Measurements from ENCODE around the gene C18orf54. TPM values are rescaled to one million over a fixed set of nuclear protein-coding genes. Genes with fewer than 3 reads are reported as not detected.
A peak's percentile ranks its signal among the peaks of the same experiment; 100 is the strongest.

The C18orf54 gene
- total and polyA plus RNA-seq, 2 donors (not counting 3 experiments of a cell fraction or from before 2014, with no cell fraction given), result 4.2 to 21.4 TPM

DNA sequence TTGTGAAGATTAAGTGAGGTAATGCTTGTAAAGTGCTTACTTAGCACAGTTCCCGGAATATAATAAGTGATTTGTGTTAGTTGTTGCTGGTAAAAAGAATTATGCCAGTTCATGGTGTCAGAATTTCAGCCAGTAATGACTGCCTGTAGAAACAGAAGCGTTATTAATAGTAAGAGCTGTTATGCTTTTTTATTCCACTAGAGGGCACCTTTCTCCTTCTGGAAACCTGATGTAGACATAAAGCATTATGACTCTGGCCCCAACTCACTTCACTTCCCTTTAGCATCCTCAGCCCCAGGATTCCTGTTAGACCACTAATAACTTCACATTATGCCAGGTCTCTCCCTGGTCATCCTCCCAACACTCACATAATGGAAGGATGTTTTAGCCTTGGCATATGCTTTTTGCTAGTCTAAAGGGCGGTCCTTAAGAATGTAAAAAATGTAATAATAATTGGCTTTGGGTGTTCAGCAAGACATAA lies 34.9 kb downstream of the C18orf54 start:
- no peaks in the 10 kb centered on the region for H3K79me2 ChIP-seq (ENCODE audit: control insufficient read depth, insufficient read depth, low read length)
- ChIA-PET CTCF (interaction anchor here (0.6 to 3.6 kb wide), 30 partner anchors 9 to 591 kb away, joined by 3 to 32 read pairs (median 4); partner anchors contain the start of genes C18orf54 and STARD6), POLR2A (no interaction called here)
- peaks cover 28% of the 10 kb centered on the region for H3K4me1 ChIP-seq (ENCODE audit: control insufficient read depth, extremely low read depth, insufficient read depth, low read length)
- DNase-seq (ENCODE audit: low read depth, low spot score) (peak; percentile 71), FAIRE-seq (peak; percentile 77)
- no TSS peak for BruUV-seq (replicated peaks)
- H3K4me2 ChIP-seq (ENCODE audit: insufficient read depth, low read length), result no peak overlapping the region
- no peaks in the 10 kb centered on the region for H3K36me3 ChIP-seq (ENCODE audit: control insufficient read depth in 2 of 2, extremely low read depth in 1 of 2, insufficient read depth in 2 of 2, low read length in 2 of 2)
- H3K9me3 ChIP-seq (replicated peaks; ENCODE audit: control insufficient read depth, insufficient read depth, low read length), result no peaks in the 10 kb centered on the region
- TF ChIP-seq POLR2AphosphoS5 (IDR thresholded peaks at IDR 0.05; ENCODE audit: insufficient read depth, low read depth, low read length), result no peak
- TF ChIP-seq POLR2A (IDR thresholded peaks at IDR 0.05; ENCODE audit: low read depth, low read length), result no peak
- TF ChIP-seq, protein P1, sequence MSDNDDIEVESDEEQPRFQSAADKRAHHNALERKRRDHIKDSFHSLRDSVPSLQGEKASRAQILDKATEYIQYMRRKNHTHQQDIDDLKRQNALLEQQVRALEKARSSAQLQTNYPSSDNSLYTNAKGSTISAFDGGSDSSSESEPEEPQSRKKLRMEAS (IDR thresholded peaks at IDR 0.05; ENCODE audit: insufficient read depth, insufficient read length), result no peak
- TF ChIP-seq, protein P2, sequence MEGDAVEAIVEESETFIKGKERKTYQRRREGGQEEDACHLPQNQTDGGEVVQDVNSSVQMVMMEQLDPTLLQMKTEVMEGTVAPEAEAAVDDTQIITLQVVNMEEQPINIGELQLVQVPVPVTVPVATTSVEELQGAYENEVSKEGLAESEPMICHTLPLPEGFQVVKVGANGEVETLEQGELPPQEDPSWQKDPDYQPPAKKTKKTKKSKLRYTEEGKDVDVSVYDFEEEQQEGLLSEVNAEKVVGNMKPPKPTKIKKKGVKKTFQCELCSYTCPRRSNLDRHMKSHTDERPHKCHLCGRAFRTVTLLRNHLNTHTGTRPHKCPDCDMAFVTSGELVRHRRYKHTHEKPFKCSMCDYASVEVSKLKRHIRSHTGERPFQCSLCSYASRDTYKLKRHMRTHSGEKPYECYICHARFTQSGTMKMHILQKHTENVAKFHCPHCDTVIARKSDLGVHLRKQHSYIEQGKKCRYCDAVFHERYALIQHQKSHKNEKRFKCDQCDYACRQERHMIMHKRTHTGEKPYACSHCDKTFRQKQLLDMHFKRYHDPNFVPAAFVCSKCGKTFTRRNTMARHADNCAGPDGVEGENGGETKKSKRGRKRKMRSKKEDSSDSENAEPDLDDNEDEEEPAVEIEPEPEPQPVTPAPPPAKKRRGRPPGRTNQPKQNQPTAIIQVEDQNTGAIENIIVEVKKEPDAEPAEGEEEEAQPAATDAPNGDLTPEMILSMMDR (IDR thresholded peaks at IDR 0.05; ENCODE audit: extremely low read depth in 1 of 2, insufficient read depth in 1 of 2, low read depth in 1 of 2, low read length in 2 of 2), result peak; percentile 55 to 56
- no peaks in the 10 kb centered on the region for H3K9me1 ChIP-seq (replicated peaks; ENCODE audit: control insufficient read depth, extremely low read depth, insufficient read depth, low read length)
- H2AFZ ChIP-seq (ENCODE audit: low read depth, low read length), result no peak overlapping the region
- no peak overlapping the region for H3K9ac ChIP-seq (replicated peaks; ENCODE audit: extremely low read depth, insufficient read depth, low read length)
- no peak overlapping the region for H3K4me3 ChIP-seq (replicated peaks in 1 of 3; ENCODE audit: insufficient read depth in 1 of 3, low read depth in 1 of 3, low read length in 3 of 3)
- dilution Hi-C loops (cut with MboI; ENCODE audit: extremely low pct_ligation_motif_present, low sequenced_read_pairs) (no loop called here), intact Hi-C loops (cut with micrococcal nuclease) (loop anchor here (1.0 to 5.0 kb wide), 5 partner anchors 35 to 591 kb away; partner anchors contain the start of genes C18orf54 and STARD6)
- no peaks in the 10 kb centered on the region for H4K20me1 ChIP-seq (replicated peaks; ENCODE audit: control insufficient read depth, extremely low read depth, insufficient read depth, low read length)
- no peak overlapping the region for H3K27ac ChIP-seq (ENCODE audit: insufficient read depth, low read depth, low read length)
- H3K27me3 ChIP-seq (ENCODE audit: control insufficient read depth in 2 of 2, insufficient read depth in 2 of 2, low read length in 2 of 2), result no peaks in the 10 kb centered on the region

Measured in endothelial cell of umbilical vein (primary cell).